Measurements from ENCODE around the gene PNMA6F. TPM values are rescaled to one million over a fixed set of nuclear protein-coding genes. Genes with fewer than 3 reads are reported as not detected.
A peak's percentile ranks its signal among the peaks of the same experiment; 100 is the strongest.

PNMA6F gene
- total RNA-seq, 2 donors from 2014 or later = not detected

DNA sequence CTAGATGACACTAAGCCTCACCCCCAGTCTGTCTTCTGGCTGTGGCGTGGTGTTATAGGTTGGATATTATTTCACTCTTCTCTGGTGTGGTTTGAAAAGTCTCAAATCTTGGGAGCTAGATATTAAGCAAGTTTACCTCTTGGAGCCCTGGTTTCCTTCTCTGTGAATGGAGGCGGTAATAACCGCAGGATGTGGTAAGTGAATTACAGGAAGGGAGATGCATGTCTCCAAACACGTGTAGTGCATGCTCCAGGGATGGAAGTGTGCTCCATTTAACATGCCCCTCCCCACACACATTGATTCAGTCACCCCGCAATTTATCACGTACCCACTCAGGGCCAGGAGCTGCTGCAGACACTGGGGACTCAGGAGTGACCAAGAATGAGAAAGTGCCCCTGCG is 17.3 kb upstream of the PNMA6F start:
- Histone ChIP-seq H3K9ac (ENCODE audit: extremely low read depth, low read length, poor library complexity, severe bottlenecking) (no peak overlapping the region), H3K27ac (ENCODE audit: low read depth, low read length) (no peak overlapping the region), H3K9me3 (ENCODE audit: control insufficient read depth, low read length) (no peaks in the 10 kb centered on the region), H3K4me1 (ENCODE audit: control insufficient read depth, insufficient read depth, low read length) (no peaks in the 10 kb centered on the region), H3K36me3 (ENCODE audit: control insufficient read depth, insufficient read depth, low read length) (peaks cover 33% of the 10 kb centered on the region), H3K4me3 (ENCODE audit: low read length) (no peak overlapping the region), H3K27me3 (ENCODE audit: control insufficient read depth, insufficient read depth, low read length, poor library complexity, severe bottlenecking) (no peaks in the 10 kb centered on the region)
- Mint-ChIP-seq H3K27me3 (ENCODE audit: insufficient read depth) (no peaks in the 10 kb centered on the region), H3K36me3 (ENCODE audit: low read depth) (peaks cover 38% of the 10 kb centered on the region), H3K4me3 (no peak overlapping the region), H3K9me3 (peaks cover 68% of the 10 kb centered on the region), H3K4me1 (peaks cover 4% of the 10 kb centered on the region), H3K27ac (no peak overlapping the region)
- no peak for DNase-seq
- 97 to 100% methylated on average over 1 to 6 of the region's 7 CpGs for WGBS, 2 experiments (ENCODE audit: insufficient coverage in 1 of 2, insufficient read length in 1 of 2)
- no peak for TF ChIP-seq CTCF (conservative IDR thresholded peaks at IDR 0.05)

- H3K9ac ChIP-seq (ENCODE audit: extremely low read depth, low read length, poor library complexity, severe bottlenecking) = no peak overlapping the region
- DNase-seq = no peak
- H3K4me1 Mint-ChIP-seq = peaks cover 4% of the 10 kb centered on the region
- no peak overlapping the region for H3K4me3 ChIP-seq (ENCODE audit: low read length)
- no peaks in the 10 kb centered on the region for H3K9me3 ChIP-seq (ENCODE audit: control insufficient read depth, low read length)
- no peak overlapping the region for H3K27ac ChIP-seq (ENCODE audit: low read depth, low read length)
- H3K36me3 ChIP-seq (ENCODE audit: control insufficient read depth, insufficient read depth, low read length) = peaks cover 33% of the 10 kb centered on the region
- 100% methylated on average over 2 to 4 of the region's 5 CpGs for WGBS, 2 experiments (ENCODE audit: insufficient coverage in 1 of 2, insufficient read length in 1 of 2)
- peaks cover 30% of the 10 kb centered on the region for H3K36me3 Mint-ChIP-seq (ENCODE audit: low read depth)
- H3K4me1 ChIP-seq (ENCODE audit: control insufficient read depth, insufficient read depth, low read length) = no peaks in the 10 kb centered on the region
- peaks cover 62% of the 10 kb centered on the region for H3K9me3 Mint-ChIP-seq
- H3K27me3 Mint-ChIP-seq (ENCODE audit: insufficient read depth) = peaks cover 8% of the 10 kb centered on the region
- H3K27me3 ChIP-seq (ENCODE audit: control insufficient read depth, insufficient read depth, low read length, poor library complexity, severe bottlenecking) = peaks cover 7% of the 10 kb centered on the region
- H3K4me3 Mint-ChIP-seq = no peak overlapping the region
- TF ChIP-seq CTCF (conservative IDR thresholded peaks at IDR 0.05) = no peak
- H3K27ac Mint-ChIP-seq = no peak overlapping the region
Measured at GRCh38 chrX:153336988-153337387, 15.4 kb upstream of the PNMA6F start.

DNA sequence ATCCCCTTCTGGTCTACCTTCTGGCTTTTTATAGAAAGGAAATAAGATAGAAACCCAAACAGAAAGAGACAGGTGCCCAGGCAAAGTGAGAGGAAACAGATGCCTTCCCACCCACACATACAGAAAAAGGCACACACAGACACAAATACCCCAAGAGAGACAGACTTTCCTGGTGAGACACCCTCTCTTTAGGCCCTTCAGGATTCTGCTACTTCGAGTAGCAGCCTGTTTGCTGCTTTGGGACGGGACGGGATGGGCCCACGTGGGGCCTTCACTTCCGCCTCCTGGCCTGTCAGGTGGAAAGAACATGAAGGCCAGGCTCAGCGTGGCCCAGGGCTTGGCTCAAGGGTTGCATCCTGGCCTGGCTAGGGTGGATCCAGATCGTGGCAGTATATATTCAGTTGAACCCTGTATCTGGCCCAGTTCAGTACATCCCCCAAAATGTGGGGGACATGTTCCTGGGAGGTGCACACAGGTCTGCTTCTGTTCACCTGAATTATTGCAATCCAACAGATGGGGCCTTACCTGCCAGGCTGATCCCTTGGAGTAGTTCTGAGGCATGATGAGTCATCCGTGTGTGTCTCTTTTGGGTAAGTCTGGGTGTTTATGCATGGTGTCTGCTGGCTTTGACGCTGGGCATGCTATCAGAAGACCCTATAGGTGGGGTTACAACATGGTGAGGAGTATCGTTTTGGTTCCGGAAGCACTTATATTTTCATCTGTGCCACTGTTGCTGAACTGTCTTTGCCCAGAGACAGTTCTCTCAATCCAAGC is 14.7 kb upstream of the PNMA6F start:
- Histone ChIP-seq H3K9me3 (ENCODE audit: control insufficient read depth, low read length) (no peaks in the 10 kb centered on the region), H3K4me3 (ENCODE audit: low read length) (no peak overlapping the region), H3K36me3 (ENCODE audit: control insufficient read depth, insufficient read depth, low read length) (peaks cover 33% of the 10 kb centered on the region), H3K27ac (ENCODE audit: low read depth, low read length) (no peak overlapping the region), H3K4me1 (ENCODE audit: control insufficient read depth, insufficient read depth, low read length) (no peaks in the 10 kb centered on the region), H3K9ac (ENCODE audit: extremely low read depth, low read length, poor library complexity, severe bottlenecking) (no peak overlapping the region), H3K27me3 (ENCODE audit: control insufficient read depth, insufficient read depth, low read length, poor library complexity, severe bottlenecking) (peaks cover 7% of the 10 kb centered on the region)
- Mint-ChIP-seq H3K36me3 (ENCODE audit: low read depth) (peaks cover 23% of the 10 kb centered on the region), H3K4me1 (peaks cover 4% of the 10 kb centered on the region), H3K9me3 (peaks cover 58% of the 10 kb centered on the region), H3K27me3 (ENCODE audit: insufficient read depth) (peaks cover 11% of the 10 kb centered on the region), H3K4me3 (peak overlapping the region; percentile 82), H3K27ac (no peak overlapping the region)
- WGBS, 2 experiments (ENCODE audit: insufficient coverage in 1 of 2, insufficient read length in 1 of 2) = 75 to 88% methylated on average over 4 to 10 of the region's 11 CpGs
- DNase-seq = no peak
- TF ChIP-seq CTCF (conservative IDR thresholded peaks at IDR 0.05) = no peak
